Breast epithelium (tissue), 4 donors: ENCODE measurements around the gene AMIGO3. TPM values are rescaled to one million over a fixed set of nuclear protein-coding genes. Genes with fewer than 3 reads are reported as not detected.

Experiments used
- DNase-seq, 2 donors: peaks; one replicate each; pipeline ENCODE4 v3.0.0-alpha.2; 2019; ENCODE audit warnings: low spot score in 2 of 2
- H3K27ac ChIP-seq, 2 donors: fragments of 200-600 bp; sonication (generic) in 1 of 2; one replicate each; pipeline ENCODE4 v1.5.1; 2016 to 2019; ENCODE audit warnings: mild to moderate bottlenecking in 1 of 2
- H3K27me3 ChIP-seq, 2 donors: fragments of 200-600 bp; sonication (generic) in 1 of 2; one replicate each; pipeline versions ENCODE4 v1.5.1 to v1.6.0; 2017 to 2019; ENCODE audit warnings: control low read depth in 1 of 2, mild to moderate bottlenecking in 1 of 2
- H3K36me3 ChIP-seq: fragments of 200-600 bp; one replicate; pipeline ENCODE4 v1.5.1; 2019
- H3K4me1 ChIP-seq, 2 donors: fragments of 200-600 bp; sonication (generic); one replicate each; pipeline ENCODE4 v1.5.1; 2016 to 2019; ENCODE audit warnings: control low read depth in 1 of 2
- H3K4me3 ChIP-seq, 3 donors: fragments of 200-600 bp; sonication (generic); 1 replicate in 2 of 3; 2 replicates in 1 of 3; pipeline ENCODE4 v1.5.1; 2016 to 2019; ENCODE audit warnings: mild to moderate bottlenecking in 3 of 3, moderate library complexity in 2 of 3
- H3K9me3 ChIP-seq, 2 donors: fragments of 200-600 bp; sonication (generic) in 1 of 2; one replicate each; pipeline ENCODE4 v1.5.1; 2016 to 2019; ENCODE audit warnings: control low read depth in 1 of 2
- POLR2A ChIP-seq: fragments of 450-650 bp; IDR thresholded peaks from one replicate; pipeline ENCODE4 v1.6.1; 2016; ENCODE audit warnings: antibody characterized with exemption, mild to moderate bottlenecking, moderate library complexity
- POLR2AphosphoS5 ChIP-seq, 3 donors: sonication (generic); formaldehyde crosslinking; IDR thresholded peaks; one replicate each; pipeline ENCODE4 v1.6.1; 2017; ENCODE audit warnings: antibody characterized with exemption in 3 of 3
- intact Hi-C: fragments of 100-400 bp; cut with DNase I; formaldehyde crosslinking; loops from one replicate; pipeline ENCODE4 v1.15.1; 2023; ENCODE audit warnings: low total_unique reads
- total RNA-seq, 3 donors: library from RNA; depleted of rRNA; stranded (reverse); fragments of >200 nt; gene quantifications; one replicate each; pipeline ENCODE4 v1.1.0, GENCODE V29; 2016
- TF ChIP-seq, protein P1 (sequence below), 3 donors: fragments of 450-650 bp; IDR thresholded peaks; one replicate each; pipeline ENCODE4 v1.5.1; 2016 to 2017; ENCODE audit warnings: antibody characterized with exemption in 3 of 3, mild to moderate bottlenecking in 3 of 3, moderate library complexity in 3 of 3

AMIGO3 gene
- total RNA-seq, 3 donors from 2014 or later: 0.98 to 1.3 (median 1.0) TPM

DNA sequence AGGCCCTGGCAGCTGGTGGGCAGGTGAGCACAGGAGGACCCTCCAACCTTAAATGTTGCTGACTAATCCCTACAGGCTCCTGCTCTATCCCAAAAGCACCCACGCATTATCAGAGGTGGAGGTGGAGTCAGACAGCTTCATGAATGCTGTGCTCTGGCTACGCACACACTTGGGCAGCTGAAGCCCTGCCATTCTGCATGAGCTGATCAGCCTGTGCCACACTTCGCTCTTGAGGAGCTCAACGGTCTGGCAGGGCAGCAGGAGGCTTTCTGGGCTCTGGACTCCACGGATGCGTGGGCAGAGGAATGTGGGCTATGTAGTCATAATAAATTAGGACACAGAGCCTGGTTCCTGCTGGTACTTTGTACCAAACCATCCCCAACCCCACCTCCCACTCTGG is 36.3 kb downstream of the AMIGO3 start:
- TF ChIP-seq POLR2A: no peak
- no peak for TF ChIP-seq POLR2AphosphoS5 (IDR thresholded peaks at IDR 0.05)
- TF ChIP-seq, protein P1, sequence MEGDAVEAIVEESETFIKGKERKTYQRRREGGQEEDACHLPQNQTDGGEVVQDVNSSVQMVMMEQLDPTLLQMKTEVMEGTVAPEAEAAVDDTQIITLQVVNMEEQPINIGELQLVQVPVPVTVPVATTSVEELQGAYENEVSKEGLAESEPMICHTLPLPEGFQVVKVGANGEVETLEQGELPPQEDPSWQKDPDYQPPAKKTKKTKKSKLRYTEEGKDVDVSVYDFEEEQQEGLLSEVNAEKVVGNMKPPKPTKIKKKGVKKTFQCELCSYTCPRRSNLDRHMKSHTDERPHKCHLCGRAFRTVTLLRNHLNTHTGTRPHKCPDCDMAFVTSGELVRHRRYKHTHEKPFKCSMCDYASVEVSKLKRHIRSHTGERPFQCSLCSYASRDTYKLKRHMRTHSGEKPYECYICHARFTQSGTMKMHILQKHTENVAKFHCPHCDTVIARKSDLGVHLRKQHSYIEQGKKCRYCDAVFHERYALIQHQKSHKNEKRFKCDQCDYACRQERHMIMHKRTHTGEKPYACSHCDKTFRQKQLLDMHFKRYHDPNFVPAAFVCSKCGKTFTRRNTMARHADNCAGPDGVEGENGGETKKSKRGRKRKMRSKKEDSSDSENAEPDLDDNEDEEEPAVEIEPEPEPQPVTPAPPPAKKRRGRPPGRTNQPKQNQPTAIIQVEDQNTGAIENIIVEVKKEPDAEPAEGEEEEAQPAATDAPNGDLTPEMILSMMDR (IDR thresholded peaks at IDR 0.05): no peak
- H3K4me3 ChIP-seq: no peak overlapping the region
- no peaks in the 10 kb centered on the region for H3K27me3 ChIP-seq
- peaks cover 8% of the 10 kb centered on the region for H3K36me3 ChIP-seq
- no peaks in the 10 kb centered on the region for H3K4me1 ChIP-seq
- H3K27ac ChIP-seq: no peak overlapping the region
- intact Hi-C loops: no loop called here
- no peak for DNase-seq
- no peaks in the 10 kb centered on the region for H3K9me3 ChIP-seq

DNA sequence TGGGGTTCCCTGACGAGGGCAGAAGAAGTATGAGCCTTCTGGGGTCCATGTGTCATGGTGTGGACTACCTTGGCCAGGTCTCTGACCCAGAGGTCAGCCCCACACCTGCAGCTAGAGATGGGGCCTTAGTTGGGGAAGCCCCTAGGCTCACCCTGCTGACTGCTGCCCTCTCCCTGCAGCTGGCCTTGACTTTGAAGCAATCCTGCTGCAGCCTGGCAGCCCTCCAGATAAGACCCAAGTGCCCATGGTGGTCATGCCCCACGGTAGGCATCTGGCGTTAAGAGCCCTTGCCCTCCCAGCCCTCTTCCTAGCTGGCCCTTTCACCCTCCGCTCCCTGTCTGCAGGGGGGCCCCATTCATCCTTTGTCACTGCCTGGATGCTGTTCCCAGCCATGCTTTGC is 37.9 kb downstream of the AMIGO3 start:
- no peaks in the 10 kb centered on the region for H3K4me1 ChIP-seq
- TF ChIP-seq POLR2AphosphoS5 (IDR thresholded peaks at IDR 0.05) (no peak), POLR2A (no peak)
- TF ChIP-seq, protein P1 (IDR thresholded peaks at IDR 0.05): no peak
- H3K9me3 ChIP-seq: no peaks in the 10 kb centered on the region
- no peak overlapping the region for H3K4me3 ChIP-seq
- H3K27ac ChIP-seq: no peak overlapping the region
- intact Hi-C loops: no loop called here
- no peak for DNase-seq
- H3K27me3 ChIP-seq: no peaks in the 10 kb centered on the region
- peaks cover 8% of the 10 kb centered on the region for H3K36me3 ChIP-seq

DNA sequence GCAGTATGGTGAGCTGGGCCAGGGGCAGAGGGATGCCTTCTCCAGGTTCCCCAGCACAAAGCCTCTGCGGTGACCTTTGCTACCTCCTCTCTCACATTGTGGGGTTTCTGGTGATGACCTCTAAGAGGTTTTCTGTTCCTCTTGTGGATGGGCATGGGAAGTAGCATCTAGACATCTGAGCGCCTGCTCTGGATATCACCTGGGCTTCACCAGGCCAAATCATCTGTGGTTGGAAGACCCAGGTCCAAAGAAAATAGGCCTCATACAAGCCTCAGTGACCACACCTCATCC is 38.3 kb downstream of the AMIGO3 start:
- H3K9me3 ChIP-seq: no peaks in the 10 kb centered on the region
- H3K27me3 ChIP-seq: no peaks in the 10 kb centered on the region
- TF ChIP-seq POLR2AphosphoS5 (IDR thresholded peaks at IDR 0.05): no peak
- TF ChIP-seq POLR2A: no peak
- TF ChIP-seq, protein P1 (IDR thresholded peaks at IDR 0.05): no peak
- no peak overlapping the region for H3K4me3 ChIP-seq
- intact Hi-C loops: no loop called here
- no peak overlapping the region for H3K27ac ChIP-seq
- DNase-seq: no peak
- no peaks in the 10 kb centered on the region for H3K4me1 ChIP-seq
- peaks cover 8% of the 10 kb centered on the region for H3K36me3 ChIP-seq

DNA sequence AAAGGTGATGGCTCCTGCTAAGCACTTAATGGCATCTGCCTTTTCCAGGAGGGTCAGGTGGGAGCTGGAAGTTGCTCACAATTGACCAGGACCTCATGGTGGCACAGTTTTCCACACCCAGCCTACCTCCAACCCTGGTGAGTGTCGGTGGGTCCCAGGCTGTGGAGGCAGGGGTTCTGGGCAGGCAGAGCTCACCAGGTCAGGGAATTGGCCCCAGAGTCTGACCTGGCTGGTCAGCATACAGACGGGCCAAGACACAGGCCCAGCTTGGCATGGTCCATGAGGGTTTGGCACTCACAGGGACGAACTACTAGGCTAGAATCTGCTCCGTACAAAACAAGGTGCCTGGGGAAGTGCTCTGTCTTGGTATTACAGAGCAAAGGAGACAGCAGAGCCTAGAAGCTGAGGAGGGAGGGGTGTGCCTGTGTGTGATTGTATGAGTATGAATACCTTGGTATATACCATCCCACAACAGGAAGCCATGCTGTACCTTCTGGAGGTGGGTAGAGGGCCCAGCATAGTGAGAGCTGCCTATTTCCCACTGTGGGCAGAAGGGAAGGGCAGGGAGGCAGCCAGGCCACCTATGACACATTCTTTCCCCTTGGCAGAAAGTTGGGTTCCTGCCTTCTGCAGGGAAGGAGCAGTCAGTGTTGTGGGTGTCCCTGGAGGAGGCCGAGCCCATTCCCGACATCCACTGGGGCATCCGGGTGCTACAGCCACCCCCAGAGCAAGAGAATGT is 38.8 kb downstream of the AMIGO3 start:
- Histone ChIP-seq H3K27me3 (no peaks in the 10 kb centered on the region), H3K4me1 (no peaks in the 10 kb centered on the region), H3K4me3 (no peak overlapping the region), H3K9me3 (no peaks in the 10 kb centered on the region), H3K27ac (no peak overlapping the region), H3K36me3 (peaks cover 8% of the 10 kb centered on the region)
- intact Hi-C loops: no loop called here
- no peak for DNase-seq
- TF ChIP-seq, protein P1 (IDR thresholded peaks at IDR 0.05): no peak
- TF ChIP-seq POLR2AphosphoS5 (IDR thresholded peaks at IDR 0.05) (no peak), POLR2A (no peak)

DNA sequence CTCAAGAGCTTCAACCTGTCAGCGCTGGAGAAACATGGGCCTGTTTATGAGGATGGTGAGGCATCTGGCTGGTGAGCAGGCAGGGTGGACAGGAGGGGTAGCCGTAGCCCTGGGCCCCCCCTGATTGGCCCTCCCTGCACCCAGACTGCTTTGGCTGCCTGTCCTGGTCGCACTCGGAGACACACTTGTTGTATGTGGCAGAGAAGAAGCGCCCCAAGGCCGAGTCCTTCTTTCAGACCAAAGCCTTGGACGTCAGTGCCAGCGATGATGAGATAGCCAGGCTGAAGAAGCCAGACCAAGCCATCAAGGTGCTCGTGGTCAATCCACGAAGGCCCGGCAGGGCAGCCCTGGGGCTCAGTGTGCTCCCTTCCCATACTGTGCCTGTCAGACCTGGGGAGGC is 43.6 kb downstream of the AMIGO3 start:
- Histone ChIP-seq H3K27ac (no peak overlapping the region), H3K4me3 (no peak overlapping the region), H3K4me1 (peaks cover 3 to 6% of the 10 kb centered on the region in 2 donors), H3K27me3 (no peaks in the 10 kb centered on the region), H3K36me3 (peaks cover 8% of the 10 kb centered on the region), H3K9me3 (no peaks in the 10 kb centered on the region)
- intact Hi-C loops: no loop called here
- DNase-seq: no peak
- no peak for TF ChIP-seq POLR2AphosphoS5 (IDR thresholded peaks at IDR 0.05)
